CD4-positive, alpha-beta T cell treated with Interleukin-17A for 4 hours (primary cell): ENCODE data around the gene PGLYRP4.

Source experiments
- DNase-seq: peaks from one replicate; pipeline ENCODE4 v3.0.0-alpha.2; 2020; ENCODE audit warnings: mixed read lengths

The PGLYRP4 gene

GRCh38 chr1:153374071-153374470 lies 25.4 kb upstream of the PGLYRP4 start:
- DNase-seq: no peak

- no peak for DNase-seq
Observed at GRCh38 chr1:153372571-153372970, 23.9 kb upstream of the PGLYRP4 start.

- no peak for DNase-seq
Observed at GRCh38 chr1:153371231-153371630, 22.6 kb upstream of the PGLYRP4 start.

GRCh38 chr1:153370146-153370545 lies 21.5 kb upstream of the PGLYRP4 start:
- DNase-seq: no peak

- DNase-seq: no peak
Observed at GRCh38 chr1:153368495-153368894, 19.9 kb upstream of the PGLYRP4 start.

- no peak for DNase-seq
Observed at GRCh38 chr1:153367090-153367489, 18.4 kb upstream of the PGLYRP4 start.

- no peak for DNase-seq
Observed at GRCh38 chr1:153366261-153366660, 17.6 kb upstream of the PGLYRP4 start.

GRCh38 chr1:153365696-153366095 lies 17.1 kb upstream of the PGLYRP4 start:
- DNase-seq: no peak

- DNase-seq: no peak
Observed at GRCh38 chr1:153364766-153365666, 16.4 kb upstream of the PGLYRP4 start.

- DNase-seq: no peak
Observed at GRCh38 chr1:153364156-153364555, 15.5 kb upstream of the PGLYRP4 start.

GRCh38 chr1:153363641-153364040 lies 15.0 kb upstream of the PGLYRP4 start:
- DNase-seq: no peak

GRCh38 chr1:153362187-153362775 lies 13.6 kb upstream of the PGLYRP4 start:
- DNase-seq: no peak

GRCh38 chr1:153361480-153362109 lies 13.0 kb upstream of the PGLYRP4 start:
- no peak for DNase-seq

- no peak for DNase-seq
Observed at GRCh38 chr1:153360592-153361479, 12.2 kb upstream of the PGLYRP4 start.

GRCh38 chr1:153360190-153360589 lies 11.5 kb upstream of the PGLYRP4 start:
- DNase-seq: no peak

GRCh38 chr1:153359241-153359640 lies 10.6 kb upstream of the PGLYRP4 start:
- DNase-seq: no peak

- no peak for DNase-seq
Observed at GRCh38 chr1:153358691-153358975, 10.0 kb upstream of the PGLYRP4 start.

- DNase-seq: no peak
Observed at GRCh38 chr1:153357853-153358690, 9.4 kb upstream of the PGLYRP4 start, which contains the start of gene S100A9. TSS of gene S100A9 (plus strand) at chr1:153357854. CDS start at chr1:153358284, 430 bp downstream.

- DNase-seq: peak; percentile 35
Observed at GRCh38 chr1:153357076-153357852, 8.6 kb upstream of the PGLYRP4 start.

- DNase-seq: no peak
Observed at GRCh38 chr1:153356392-153357075, 7.9 kb upstream of the PGLYRP4 start.
